GM21423 (cell line): ENCODE measurements around the gene NBPF1.
"Not testable (repeated sequence)": the region's sequence is repeated elsewhere in the genome, so short reads cannot be mapped to it uniquely, and the experiment has no call there.

Source experiments
- ATAC-seq: cut with Tn5 transposase; IDR thresholded peaks from one replicate; pipeline ENCODE4 v1.9.1; 2021; ENCODE audit warnings: mild to moderate bottlenecking, moderate library complexity; ENCODE audit not compliant: unreplicated experiment

Gene NBPF1

DNA sequence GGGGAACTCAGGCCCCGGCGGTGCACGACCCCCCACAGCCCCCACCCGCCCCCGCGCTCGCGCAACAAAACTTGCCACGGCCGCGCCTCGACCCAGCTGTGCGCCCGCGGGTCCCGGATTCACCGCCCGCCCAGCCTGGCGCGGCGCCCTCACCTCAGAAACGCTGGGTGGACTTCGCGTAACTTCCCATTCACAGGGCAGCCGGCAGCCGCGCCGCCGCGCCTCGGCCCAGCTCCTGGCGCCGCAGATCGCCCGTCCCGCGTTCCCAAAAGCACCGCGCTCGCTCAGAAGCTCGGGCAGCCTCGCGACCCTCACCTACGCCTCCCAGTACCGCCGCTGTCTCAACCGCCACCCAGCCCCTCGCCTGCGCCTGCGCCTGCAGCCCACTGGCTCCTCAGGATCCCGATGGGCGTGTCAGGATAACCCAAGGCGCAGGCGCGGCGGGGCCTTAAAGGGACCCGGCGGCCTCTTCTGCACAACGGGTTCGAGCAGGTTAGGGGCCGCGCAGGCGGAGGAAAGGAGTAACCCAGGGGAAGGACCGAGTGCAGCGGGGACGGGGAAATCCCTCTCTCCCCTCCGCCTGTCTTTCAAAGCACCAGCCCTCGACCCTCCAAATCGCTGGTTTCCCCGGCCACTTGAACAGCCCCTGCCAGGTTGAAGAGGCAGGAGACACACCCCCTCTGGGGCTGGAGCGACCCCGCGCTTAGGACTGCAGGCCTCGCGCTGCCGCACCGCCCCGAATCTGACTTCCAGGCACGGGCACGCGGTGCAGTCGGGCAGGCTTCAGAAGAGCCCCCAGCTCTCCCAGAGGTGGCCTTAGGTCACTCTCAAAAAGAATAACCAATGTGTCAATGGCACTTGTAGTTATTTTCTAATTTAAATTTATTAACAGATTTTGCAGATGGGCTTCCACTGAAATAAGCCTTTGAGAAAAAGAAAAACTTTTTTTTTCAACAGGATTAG, at the start of gene NBPF1:
Gene NBPF1 (minus strand): TSS at position 380 of the 963 bp plus-strand sequence.
- peak; percentile 80 for ATAC-seq

DNA sequence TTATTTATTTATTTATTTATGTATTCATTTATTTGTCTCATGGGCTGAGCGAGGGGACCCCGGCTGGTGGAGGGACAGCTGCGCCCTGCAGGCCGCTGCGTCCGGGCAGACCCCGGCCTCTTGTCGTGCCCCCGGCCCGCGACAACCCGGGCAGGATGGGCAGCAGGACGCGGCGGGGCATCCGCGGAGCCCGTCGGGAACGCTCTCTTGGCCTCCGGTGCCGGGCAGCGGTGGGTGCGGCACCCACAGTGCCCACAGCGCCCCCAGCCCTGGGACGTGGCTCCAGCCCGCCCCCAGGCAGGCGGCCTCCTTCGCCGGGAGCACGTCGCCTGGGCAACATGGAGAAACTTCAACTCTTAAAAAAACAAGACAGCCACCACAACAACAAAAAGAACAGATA, 44.9 kb upstream of the NBPF1 start:
- not testable (repeated sequence) for ATAC-seq

- ATAC-seq: not testable (repeated sequence)
These were observed 43.8 kb upstream of the NBPF1 start for GRCh38 chr1:16656981-16657683.

DNA sequence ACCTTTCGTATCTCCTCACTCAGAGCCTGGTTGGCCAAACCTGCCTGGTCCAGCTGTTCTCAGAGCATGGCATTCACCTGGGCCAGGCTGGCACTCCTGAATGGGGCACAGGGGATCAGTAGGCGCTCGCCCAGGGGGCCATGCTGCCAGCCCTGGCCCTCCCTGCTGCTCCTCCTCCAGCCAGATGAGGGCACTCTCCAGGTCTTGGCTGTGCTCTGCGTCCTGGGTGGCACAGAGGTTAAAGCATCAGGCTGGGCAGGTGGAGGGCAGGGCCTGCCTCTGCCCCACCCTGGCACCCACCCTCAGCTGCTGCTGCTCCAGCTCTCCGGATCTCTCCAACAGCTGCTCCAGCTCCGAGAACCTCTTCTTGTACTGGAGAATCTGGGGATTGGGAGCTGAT, 43.2 kb upstream of the NBPF1 start:
- not testable (repeated sequence) for ATAC-seq

GRCh38 chr1:16651560-16651959, 38.2 kb upstream of the NBPF1 start:
- ATAC-seq: not testable (repeated sequence)

DNA sequence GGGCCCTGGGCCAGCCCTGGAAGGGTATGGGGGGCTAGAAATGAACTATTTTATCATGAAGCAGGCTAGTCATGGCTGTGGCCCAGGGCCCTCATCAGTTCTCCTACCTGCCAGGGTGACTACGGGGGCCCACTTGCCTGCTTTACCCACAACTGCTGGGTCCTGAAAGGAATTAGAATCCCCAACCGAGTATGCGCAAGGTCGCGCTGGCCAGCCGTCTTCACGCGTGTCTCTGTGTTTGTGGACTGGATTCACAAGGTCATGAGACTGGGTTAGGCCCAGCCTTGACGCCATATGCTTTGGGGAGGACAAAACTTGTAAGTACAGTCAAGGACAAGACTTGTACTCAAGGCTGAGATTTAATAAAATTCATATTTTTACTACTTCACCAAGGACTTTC, 36.6 kb upstream of the NBPF1 start:
- not testable (repeated sequence) for ATAC-seq

DNA sequence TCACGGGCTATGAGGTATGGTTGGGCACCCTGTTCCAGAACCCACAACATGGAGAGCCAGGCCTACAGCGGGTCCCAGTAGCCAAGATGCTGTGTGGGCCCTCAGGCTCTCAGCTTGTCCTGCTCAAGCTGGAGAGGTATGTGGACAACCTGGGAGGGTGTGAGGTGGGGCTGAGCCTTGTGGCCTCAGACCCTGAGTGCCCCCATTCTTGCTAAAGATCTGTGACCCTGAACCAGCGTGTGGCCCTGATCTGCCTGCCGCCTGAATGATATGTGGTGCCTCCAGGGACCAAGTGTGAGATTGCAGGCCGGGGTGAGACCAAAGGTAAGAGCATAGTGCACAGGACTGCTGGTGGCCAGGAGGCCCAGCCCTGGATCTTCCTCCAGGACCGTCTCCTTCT, 36.0 kb upstream of the NBPF1 start:
- not testable (repeated sequence) for ATAC-seq

GRCh38 chr1:16648756-16649155, 35.4 kb upstream of the NBPF1 start:
- not testable (repeated sequence) for ATAC-seq

DNA sequence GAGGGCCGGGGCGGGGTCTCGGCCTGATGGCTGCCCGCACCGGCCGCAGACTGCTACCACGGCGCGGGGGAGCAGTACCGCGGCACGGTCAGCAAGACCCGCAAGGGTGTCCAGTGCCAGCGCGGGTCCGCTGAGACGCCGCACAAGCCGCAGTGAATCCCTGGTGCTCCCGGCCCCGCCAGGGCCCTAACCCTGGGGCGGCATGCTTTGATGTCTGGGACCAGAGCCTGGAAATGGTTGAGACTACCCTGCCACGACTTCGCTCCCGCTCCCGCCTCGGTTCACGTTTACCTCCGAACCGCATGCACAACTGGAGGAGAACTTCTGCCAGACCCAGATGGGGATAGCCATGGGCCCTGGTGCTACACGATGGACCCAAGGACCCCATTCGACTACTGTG, 34.9 kb upstream of the NBPF1 start:
- ATAC-seq: not testable (repeated sequence)

DNA sequence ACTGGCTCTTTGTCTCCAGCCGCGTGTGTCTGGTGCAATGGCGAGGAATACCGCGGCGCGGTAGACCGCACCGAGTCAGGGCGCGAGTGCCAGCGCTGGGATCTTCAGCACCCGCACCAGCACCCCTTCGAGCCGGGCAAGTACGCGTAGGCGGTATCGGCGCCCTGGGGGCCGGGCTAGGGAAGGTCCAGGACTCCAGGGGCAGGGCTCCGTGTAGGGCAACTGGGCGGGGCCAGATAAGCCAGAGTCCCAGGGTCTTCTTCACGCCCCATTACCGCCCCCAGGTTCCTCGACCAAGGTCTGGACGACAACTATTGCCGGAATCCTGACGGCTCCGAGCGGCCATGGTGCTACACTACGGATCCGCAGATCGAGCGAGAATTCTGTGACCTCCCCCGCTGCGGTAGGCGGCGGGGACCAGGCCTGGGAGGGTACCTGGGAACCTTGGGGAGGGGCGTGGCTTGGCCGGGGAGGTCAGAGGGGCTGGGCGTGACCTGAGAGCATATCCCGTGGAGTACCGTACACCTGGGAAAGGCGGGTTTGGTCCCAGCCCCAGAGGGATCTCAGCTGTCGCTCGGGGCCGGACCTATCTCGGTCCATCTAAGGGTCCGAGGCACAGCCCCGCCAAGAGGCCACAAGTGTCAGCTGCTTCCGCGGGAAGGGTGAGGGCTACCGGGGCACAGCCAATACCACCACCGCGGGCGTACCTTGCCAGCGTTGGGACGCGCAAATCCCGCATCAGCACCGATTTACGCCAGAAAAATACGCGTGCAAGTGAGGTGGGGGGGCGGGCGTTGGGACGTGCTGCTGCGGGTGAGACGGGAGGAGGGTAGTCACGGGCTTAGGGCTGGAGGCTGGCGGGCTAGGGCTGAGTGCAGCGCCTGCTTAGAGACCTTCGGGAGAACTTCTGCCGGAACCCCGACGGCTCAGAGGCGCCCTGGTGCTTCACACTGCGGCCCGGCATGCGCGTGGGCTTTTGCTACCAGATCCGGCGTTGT, 34.1 kb upstream of the NBPF1 start:
- not testable (repeated sequence) for ATAC-seq

DNA sequence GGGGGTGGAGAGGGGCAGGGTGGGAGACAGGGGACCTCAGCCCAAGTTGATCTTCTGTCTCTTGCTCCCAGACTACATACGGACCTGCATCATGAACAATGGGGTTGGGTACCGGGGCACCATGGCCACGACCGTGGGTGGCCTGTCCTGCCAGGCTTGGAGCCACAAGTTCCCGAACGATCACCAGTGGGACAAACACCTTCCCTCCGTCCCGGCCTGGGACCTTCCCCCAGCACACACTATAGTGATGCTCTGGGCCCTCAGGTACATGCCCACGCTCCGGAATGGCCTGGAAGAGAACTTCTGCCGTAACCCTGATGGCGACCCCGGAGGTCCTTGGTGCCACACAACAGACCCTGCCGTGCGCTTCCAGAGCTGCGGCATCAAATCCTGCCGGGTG, 33.4 kb upstream of the NBPF1 start:
- ATAC-seq: not testable (repeated sequence)

DNA sequence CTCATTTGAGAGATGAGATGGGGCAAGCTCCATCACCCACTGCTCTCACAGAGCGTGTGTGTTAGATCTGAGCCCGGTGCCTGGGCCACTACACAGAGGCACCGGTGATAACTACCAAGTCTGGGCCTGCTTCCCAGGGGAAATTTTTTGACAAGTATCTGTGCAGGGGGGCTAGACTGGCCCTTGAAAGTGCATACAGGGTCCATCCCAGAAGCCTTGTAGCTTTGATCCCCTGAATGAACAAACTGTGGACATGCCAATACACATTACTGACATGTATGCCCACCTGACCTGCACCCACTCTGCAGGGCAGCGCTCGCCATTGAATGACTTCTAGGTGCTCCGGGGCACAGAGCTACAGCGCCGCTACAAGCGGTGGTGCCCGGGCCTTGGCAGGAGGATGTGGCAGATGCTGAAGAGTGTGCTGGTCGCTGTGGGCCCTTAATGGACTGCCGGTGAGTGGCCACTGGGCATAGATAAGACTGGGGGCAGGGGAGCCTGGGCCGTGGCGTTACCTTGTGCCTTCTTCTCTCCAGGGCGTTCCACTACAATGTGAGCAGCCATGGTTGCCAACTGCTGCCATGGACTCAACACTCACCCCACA, 32.8 kb upstream of the NBPF1 start:
- ATAC-seq: not testable (repeated sequence)

- ATAC-seq: not testable (repeated sequence)
These were observed 32.1 kb upstream of the NBPF1 start for GRCh38 chr1:16645271-16646060.

DNA sequence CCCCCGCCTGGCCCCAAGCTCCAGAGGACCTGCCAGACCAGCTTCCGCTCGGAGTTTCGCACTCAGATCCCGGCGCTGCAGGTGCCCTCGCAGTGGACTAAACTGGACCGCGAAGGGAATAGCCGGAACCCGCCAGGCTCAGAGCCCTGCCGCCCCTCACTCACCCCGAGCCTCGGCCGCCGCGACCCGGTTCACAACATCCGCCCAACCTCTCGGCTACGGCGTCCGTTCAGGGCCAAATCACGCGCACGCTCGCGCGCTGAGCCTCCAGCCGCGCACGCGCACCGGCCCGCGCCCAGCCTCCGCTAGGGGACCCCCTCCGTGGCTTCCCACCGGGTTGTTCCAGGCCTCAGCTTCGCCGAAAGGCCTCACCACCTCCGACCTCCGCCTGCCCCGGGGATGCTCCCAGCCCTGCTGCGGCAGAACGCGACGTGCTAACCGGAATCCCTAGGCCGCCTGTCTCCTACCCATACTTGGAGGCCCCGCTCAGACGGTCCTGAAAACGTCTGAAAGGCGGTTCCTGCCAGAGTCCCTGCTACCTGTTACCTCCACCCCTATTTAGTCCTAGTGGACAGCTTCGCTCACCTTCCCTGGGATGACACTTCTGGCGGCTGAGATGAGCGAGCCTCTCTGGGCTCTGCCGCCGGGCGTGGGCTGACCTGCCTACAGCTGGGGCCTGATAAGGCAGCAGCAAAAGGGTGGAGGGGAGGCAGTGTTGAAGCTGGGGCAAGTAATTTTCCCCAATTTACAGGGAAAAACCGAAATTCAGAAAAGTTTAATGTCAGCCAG, 31.3 kb upstream of the NBPF1 start:
- ATAC-seq: peak; percentile 76

- ATAC-seq: peak; percentile 26
These were observed 30.8 kb upstream of the NBPF1 start for GRCh38 chr1:16644193-16644481.

DNA sequence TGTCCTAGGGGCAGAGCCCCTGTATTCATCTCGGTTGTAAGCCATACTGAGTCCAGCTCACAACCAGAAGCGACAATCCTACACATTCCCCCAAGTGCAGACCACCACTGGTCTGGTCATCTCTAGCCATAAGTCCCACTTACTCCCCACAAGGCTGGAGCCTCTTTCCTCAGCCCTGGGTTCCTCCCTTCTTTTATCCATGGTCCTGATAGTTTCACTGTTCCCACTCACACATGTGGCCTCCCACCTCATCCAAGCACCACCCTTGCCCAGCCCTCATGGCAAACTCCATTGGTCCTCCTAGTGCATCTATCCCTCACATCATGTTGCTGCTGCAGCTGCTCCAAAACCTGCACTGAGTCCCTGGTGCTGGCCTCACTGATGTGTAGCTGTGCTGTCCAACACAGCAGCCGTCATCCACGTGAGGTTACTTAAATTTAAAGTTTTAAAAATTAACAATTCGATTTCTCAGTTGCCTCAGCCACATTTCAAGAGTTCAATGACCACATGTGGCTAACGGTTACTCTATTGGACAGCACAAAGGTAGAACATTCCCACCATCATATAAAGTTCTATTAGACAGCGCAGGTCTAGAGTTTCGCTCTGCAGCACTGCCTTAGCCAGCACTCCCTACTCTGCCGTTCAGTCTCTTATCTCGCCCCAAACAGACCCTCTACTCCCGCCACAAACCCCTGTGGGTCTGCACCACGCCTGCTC, 30.3 kb upstream of the NBPF1 start:
- ATAC-seq: peak; percentile 10

- not testable (repeated sequence) for ATAC-seq
These were observed 29.6 kb upstream of the NBPF1 start for GRCh38 chr1:16643001-16643411.
